Stomach (tissue), 4 donors: Measurements from ENCODE around the gene DLK2.

Source experiments
- POLR2A ChIP-seq, 4 donors: fragments of 450-650 bp; IDR thresholded peaks; one replicate each; pipeline ENCODE4 v1.6.1; 2016; ENCODE audit warnings: antibody characterized with exemption in 4 of 4, control low read depth in 2 of 4, mild to moderate bottlenecking in 1 of 4, moderate library complexity in 1 of 4
- POLR2AphosphoS5 ChIP-seq, 3 donors: sonication (generic); formaldehyde crosslinking; IDR thresholded peaks; one replicate each; pipeline ENCODE4 v1.6.1; 2016; ENCODE audit warnings: antibody characterized with exemption in 3 of 3
- TF ChIP-seq, protein P1 (sequence below), 7 experiments: fragments of 450-650 bp in 4 of 7; fragments of 200-600 bp in 3 of 7; sonication (generic) in 3 of 7; IDR thresholded peaks; one replicate each; pipeline ENCODE4 v1.5.1; 2016 to 2019; ENCODE audit warnings: antibody characterized with exemption in 7 of 7, control low read depth in 2 of 7, mild to moderate bottlenecking in 1 of 7

DNA sequence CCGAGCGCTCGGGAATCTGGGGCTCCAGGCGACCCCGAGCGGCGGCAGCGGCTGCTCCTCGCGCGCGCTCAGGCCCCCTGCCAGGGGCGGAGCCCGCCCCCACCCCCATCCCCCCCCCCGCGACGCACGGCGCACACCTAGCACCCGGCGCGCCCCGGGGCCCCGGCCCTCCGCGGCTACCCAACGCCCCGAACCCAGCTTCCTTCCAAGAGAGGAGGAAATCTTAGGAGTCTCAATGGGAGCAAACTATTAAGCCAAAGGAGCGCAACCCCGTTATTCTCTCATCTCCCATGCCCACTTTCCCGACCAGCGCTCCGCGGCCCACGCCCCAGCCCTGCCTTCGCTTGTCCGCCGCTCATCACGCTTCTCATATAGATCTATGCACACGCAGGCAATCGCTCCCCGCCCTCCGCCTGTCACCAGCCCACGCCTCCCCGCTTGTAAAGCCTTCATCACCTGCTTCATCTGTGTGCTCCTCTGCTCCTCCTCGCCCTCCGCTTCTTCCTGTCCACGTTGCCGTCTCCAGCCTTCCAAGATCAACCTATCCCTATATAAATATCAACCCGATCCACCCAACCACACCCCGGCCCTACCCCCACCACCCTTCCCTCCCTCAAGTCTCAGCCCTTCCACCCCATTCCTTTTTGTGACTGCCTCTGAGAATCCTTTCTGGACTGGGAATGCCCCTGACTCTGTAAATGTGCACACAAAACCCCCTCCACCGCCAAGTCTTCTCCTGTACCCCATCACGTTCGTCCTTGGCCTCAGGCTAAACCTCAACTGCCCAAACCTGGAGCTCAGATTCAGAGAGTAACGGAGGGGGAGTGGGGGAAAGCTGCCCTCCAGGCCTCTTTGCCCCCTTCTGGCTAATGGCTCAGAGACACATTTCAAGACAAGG, at the start of gene DLK2:
- TF ChIP-seq POLR2A (IDR thresholded peaks at IDR 0.05) (no peak), POLR2AphosphoS5 (IDR thresholded peaks at IDR 0.05) (no peak)
- TF ChIP-seq, protein P1, sequence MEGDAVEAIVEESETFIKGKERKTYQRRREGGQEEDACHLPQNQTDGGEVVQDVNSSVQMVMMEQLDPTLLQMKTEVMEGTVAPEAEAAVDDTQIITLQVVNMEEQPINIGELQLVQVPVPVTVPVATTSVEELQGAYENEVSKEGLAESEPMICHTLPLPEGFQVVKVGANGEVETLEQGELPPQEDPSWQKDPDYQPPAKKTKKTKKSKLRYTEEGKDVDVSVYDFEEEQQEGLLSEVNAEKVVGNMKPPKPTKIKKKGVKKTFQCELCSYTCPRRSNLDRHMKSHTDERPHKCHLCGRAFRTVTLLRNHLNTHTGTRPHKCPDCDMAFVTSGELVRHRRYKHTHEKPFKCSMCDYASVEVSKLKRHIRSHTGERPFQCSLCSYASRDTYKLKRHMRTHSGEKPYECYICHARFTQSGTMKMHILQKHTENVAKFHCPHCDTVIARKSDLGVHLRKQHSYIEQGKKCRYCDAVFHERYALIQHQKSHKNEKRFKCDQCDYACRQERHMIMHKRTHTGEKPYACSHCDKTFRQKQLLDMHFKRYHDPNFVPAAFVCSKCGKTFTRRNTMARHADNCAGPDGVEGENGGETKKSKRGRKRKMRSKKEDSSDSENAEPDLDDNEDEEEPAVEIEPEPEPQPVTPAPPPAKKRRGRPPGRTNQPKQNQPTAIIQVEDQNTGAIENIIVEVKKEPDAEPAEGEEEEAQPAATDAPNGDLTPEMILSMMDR (IDR thresholded peaks at IDR 0.05), result no peak
